Gastroesophageal sphincter (tissue), 4 donors: ENCODE results near the gene ZNF627. TPM values are rescaled to one million over a fixed set of nuclear protein-coding genes. Genes with fewer than 3 reads are reported as not detected.

Experiments
- ATAC-seq: fragments of 150-250 bp; one replicate; pipeline ENCODE4 v1.9.1; 2016; ENCODE audit warnings: mild to moderate bottlenecking, moderate library complexity
- H3K27ac ChIP-seq, 4 donors: fragments of 200-600 bp; sonication (generic) in 3 of 4; 1 replicate in 3 of 4; 2 replicates in 1 of 4; pipeline ENCODE4 v1.5.1; 2016 to 2019
- H3K27me3 ChIP-seq: fragments of 200-600 bp; sonication (generic); one replicate; pipeline ENCODE4 v1.5.1; 2019
- H3K36me3 ChIP-seq, 2 donors: fragments of 200-600 bp; sonication (generic); one replicate each; pipeline ENCODE4 v1.5.1; 2019; ENCODE audit warnings: control low read depth in 1 of 2
- H3K4me1 ChIP-seq, 3 donors: fragments of 200-600 bp; sonication (generic); 1 replicate in 2 of 3; 2 replicates in 1 of 3; pipeline ENCODE4 v1.5.1; 2016 to 2019; ENCODE audit warnings: control low read depth in 2 of 3
- H3K4me3 ChIP-seq, 2 donors: fragments of 200-600 bp; sonication (generic); one replicate each; pipeline ENCODE4 v1.5.1; 2019; ENCODE audit warnings: mild to moderate bottlenecking in 1 of 2, moderate library complexity in 1 of 2
- H3K9me3 ChIP-seq, 3 donors: fragments of 200-600 bp; sonication (generic); one replicate each; pipeline ENCODE4 v1.5.1; 2017 to 2019; ENCODE audit warnings: control low read depth in 2 of 3
- CTCF ChIP-seq, 4 experiments: fragments of 200-600 bp in 2 of 4; fragments of 450-650 bp in 2 of 4; sonication (generic) in 1 of 4; IDR thresholded peaks; one replicate each; pipeline ENCODE4 v1.5.1; 2017 to 2019; ENCODE audit warnings: antibody characterized with exemption in 4 of 4, mild to moderate bottlenecking in 2 of 4, moderate library complexity in 2 of 4
- EP300 ChIP-seq: sonication (generic); formaldehyde crosslinking; IDR thresholded peaks from one replicate; pipeline ENCODE4 v1.6.1; 2017; ENCODE audit warnings: antibody characterized with exemption, mild to moderate bottlenecking
- POLR2A ChIP-seq, 2 donors: fragments of 450-650 bp; IDR thresholded peaks; one replicate each; pipeline ENCODE4 v1.6.1; 2017; ENCODE audit warnings: antibody characterized with exemption in 2 of 2, mild to moderate bottlenecking in 2 of 2, moderate library complexity in 1 of 2
- POLR2AphosphoS5 ChIP-seq: sonication (generic); formaldehyde crosslinking; IDR thresholded peaks from one replicate; pipeline ENCODE4 v1.6.1; 2017; ENCODE audit warnings: antibody characterized with exemption
- WGBS, 2 donors: methylation state at CpG; one replicate each; pipeline ENCODE4 v1.1.5; 2018; ENCODE audit warnings: low coverage in 1 of 2; 5-methylcytosine and 5-hydroxymethylcytosine counted together
- total RNA-seq, 4 donors: library from RNA; depleted of rRNA; stranded (reverse); fragments of >200 nt; gene quantifications; one replicate each; pipeline ENCODE4 v1.1.0, GENCODE V29; 2016

Gene ZNF627
- total RNA-seq, 4 donors from 2014 or later = 9.6 to 18.0 (median 10.4) TPM

GRCh38 chr19:11652492-11652891, 55.2 kb downstream of the ZNF627 start:
- Histone ChIP-seq H3K4me3 (no peak overlapping the region), H3K4me1 (no peaks in the 10 kb centered on the region), H3K9me3 (peaks cover 0 to 34% (median 4%) of the 10 kb centered on the region in 3 donors), H3K36me3 (peaks cover 0 to 19% of the 10 kb centered on the region in 2 donors), H3K27ac (no peak overlapping the region), H3K27me3 (no peaks in the 10 kb centered on the region)
- no peak for ATAC-seq
- WGBS, 2 donors = 94 to 100% methylated on average over 3 to 6 of the region's 6 CpGs
- no peak for TF ChIP-seq CTCF (IDR thresholded peaks at IDR 0.05)
- no peak for TF ChIP-seq EP300
- TF ChIP-seq POLR2A (IDR thresholded peaks at IDR 0.05) = no peak
- TF ChIP-seq POLR2AphosphoS5 = no peak

GRCh38 chr19:11656535-11656934, 59.3 kb downstream of the ZNF627 start:
- Histone ChIP-seq H3K4me3 (no peak overlapping the region), H3K4me1 (no peaks in the 10 kb centered on the region), H3K9me3 (peaks cover 0 to 22% (median 4%) of the 10 kb centered on the region in 3 donors), H3K27ac (no peak overlapping the region), H3K36me3 (peaks cover 0 to 16% of the 10 kb centered on the region in 2 donors), H3K27me3 (no peaks in the 10 kb centered on the region)
- TF ChIP-seq EP300 (no peak), POLR2A (IDR thresholded peaks at IDR 0.05) (no peak), POLR2AphosphoS5 (no peak), CTCF (IDR thresholded peaks at IDR 0.05) (no peak)
- ATAC-seq = no peak
- 84 to 92% methylated on average over 2 to 3 of the region's 3 CpGs for WGBS, 2 donors

DNA sequence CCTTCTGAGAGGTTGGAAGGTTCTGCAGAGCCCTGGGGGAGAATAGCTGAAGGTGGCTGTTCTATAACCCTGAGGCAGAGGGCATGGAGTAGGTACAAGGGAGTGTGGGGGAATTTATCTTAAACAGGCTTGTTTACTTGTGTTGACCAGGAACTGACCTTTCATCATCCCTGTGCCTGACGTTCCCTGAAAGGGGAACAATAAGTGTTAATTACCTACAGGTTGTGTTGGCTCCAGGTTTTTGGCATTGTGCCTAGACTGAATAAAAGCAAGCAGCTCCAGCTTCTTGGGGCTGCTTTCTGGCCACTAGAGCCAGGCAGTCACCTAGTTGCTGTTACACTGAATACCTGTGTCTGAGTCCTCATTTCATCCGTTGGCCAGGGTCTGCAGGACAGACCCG, 60.0 kb downstream of the ZNF627 start:
- no peak for ATAC-seq
- no peak overlapping the region for H3K4me3 ChIP-seq
- peaks cover 0 to 9% of the 10 kb centered on the region in 2 donors for H3K36me3 ChIP-seq
- WGBS, 2 donors = 23 to 65% methylated on average over 1 to 3 of the region's 3 CpGs
- no peaks in the 10 kb centered on the region for H3K27me3 ChIP-seq
- H3K4me1 ChIP-seq = no peaks in the 10 kb centered on the region
- peaks cover 0 to 15% (median 4%) of the 10 kb centered on the region in 3 donors for H3K9me3 ChIP-seq
- no peak overlapping the region for H3K27ac ChIP-seq
- no peak for TF ChIP-seq POLR2A (IDR thresholded peaks at IDR 0.05)
- no peak for TF ChIP-seq CTCF (IDR thresholded peaks at IDR 0.05)
- TF ChIP-seq POLR2AphosphoS5 = no peak
- TF ChIP-seq EP300 = no peak

GRCh38 chr19:11658970-11659369, 61.7 kb downstream of the ZNF627 start:
- H3K9me3 ChIP-seq = no peaks in the 10 kb centered on the region
- 70 to 74% methylated on average over 6 of the region's 7 CpGs for WGBS, 2 donors
- no peaks in the 10 kb centered on the region for H3K27me3 ChIP-seq
- no peak for ATAC-seq
- no peak for TF ChIP-seq CTCF (IDR thresholded peaks at IDR 0.05)
- no peak for TF ChIP-seq EP300
- TF ChIP-seq POLR2AphosphoS5 = no peak
- H3K4me3 ChIP-seq = no peak overlapping the region
- H3K36me3 ChIP-seq = no peaks in the 10 kb centered on the region
- H3K27ac ChIP-seq = no peak overlapping the region
- no peaks in the 10 kb centered on the region for H3K4me1 ChIP-seq

GRCh38 chr19:11659612-11660011, 62.3 kb downstream of the ZNF627 start:
- WGBS, 2 donors = 100% methylated on average over 1 of the region's 1 CpG
- no peaks in the 10 kb centered on the region for H3K27me3 ChIP-seq
- H3K4me3 ChIP-seq = no peak overlapping the region
- no peaks in the 10 kb centered on the region for H3K4me1 ChIP-seq
- TF ChIP-seq EP300 (no peak), POLR2AphosphoS5 (no peak), CTCF (IDR thresholded peaks at IDR 0.05) (peak in 1 of 4 experiments; percentile 17)
- H3K27ac ChIP-seq = no peak overlapping the region
- H3K9me3 ChIP-seq = no peaks in the 10 kb centered on the region
- H3K36me3 ChIP-seq = no peaks in the 10 kb centered on the region
- ATAC-seq = no peak
